Lower lobe of right lung (tissue), 2 donors: ENCODE data around the gene SURF2. TPM values are rescaled to one million over a fixed set of nuclear protein-coding genes. Genes with fewer than 3 reads are reported as not detected.

Source experiments
- ATAC-seq, 2 donors: fragments of 200-7000 bp; cut with Tn5 transposase; one replicate each; pipeline ENCODE4 v1.9.1; 2020 to 2022; ENCODE audit warnings: mild to moderate bottlenecking in 2 of 2, moderate library complexity in 2 of 2
- DNase-seq: peaks from one replicate; pipeline ENCODE4 v3.0.0-alpha.2; 2020
- H3K27ac ChIP-seq: fragments of 200-600 bp; one replicate; pipeline ENCODE4 v1.8.0; 2022
- H3K27me3 ChIP-seq: fragments of 200-600 bp; one replicate; pipeline ENCODE4 v1.8.0; 2022; ENCODE audit warnings: low read depth
- H3K36me3 ChIP-seq: fragments of 200-600 bp; one replicate; pipeline ENCODE4 v1.8.0; 2022; ENCODE audit warnings: mild to moderate bottlenecking
- H3K4me1 ChIP-seq: fragments of 200-600 bp; one replicate; pipeline ENCODE4 v1.8.0; 2022
- H3K4me3 ChIP-seq: fragments of 200-600 bp; one replicate; pipeline ENCODE4 v1.8.0; 2022; ENCODE audit warnings: mild to moderate bottlenecking
- H3K9me3 ChIP-seq: fragments of 200-600 bp; one replicate; pipeline ENCODE4 v1.8.0; 2022
- intact Hi-C: fragments of 100-400 bp; cut with DNase I; formaldehyde crosslinking; loops from one replicate; pipeline ENCODE4 v1.11.0; 2022
- total RNA-seq: library from RNA; stranded (reverse); fragmentation: NEBNext Ultra II Directional; extraction: Animal tissue kit (Norgen Biotek cat#: 25700); gene quantifications from one replicate; pipeline ENCODE4 v1.2.1, GENCODE V29; 2021
- TF ChIP-seq, protein P1 (sequence below): fragments of 200-600 bp; IDR thresholded peaks from one replicate; pipeline ENCODE4 v1.8.0; 2022; ENCODE audit warnings: antibody characterized with exemption, mild to moderate bottlenecking
- donor health status: DM: no; HTN: yes; CAD: no; lungs with severe emphysema.

SURF2 gene
- total RNA-seq, 1 donor from 2014 or later, result 15.2 TPM

DNA sequence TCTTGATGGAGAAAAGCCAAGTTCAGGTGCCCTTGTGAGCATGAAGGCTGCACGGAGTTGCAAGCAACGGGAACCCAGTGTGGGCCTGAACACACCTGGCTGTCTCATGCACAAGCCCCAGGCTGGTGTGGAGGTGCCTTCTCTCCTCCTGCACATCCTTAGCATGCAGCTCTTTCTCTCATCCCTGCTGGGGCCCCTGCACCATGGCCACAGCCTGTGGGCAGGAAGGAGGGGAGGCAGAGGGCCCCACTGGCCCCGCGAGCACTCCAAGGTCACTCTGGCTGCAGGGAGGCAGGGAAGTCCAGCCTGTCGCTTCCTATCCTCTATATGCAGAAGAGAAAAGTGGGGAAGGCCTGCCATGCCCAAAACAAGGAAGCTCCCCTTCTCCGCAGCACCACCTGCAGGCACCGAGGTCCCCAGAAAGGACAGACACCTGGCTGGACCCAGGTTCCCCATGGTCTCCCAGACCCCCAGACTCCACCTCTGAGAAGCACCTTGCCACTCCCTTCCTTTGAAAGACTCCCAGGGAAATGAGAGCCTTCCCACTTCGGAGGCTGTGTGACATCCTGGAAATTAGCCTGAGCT is 38.4 kb downstream of the SURF2 start:
- Histone ChIP-seq H3K27ac (no peak overlapping the region), H3K36me3 (no peaks in the 10 kb centered on the region), H3K4me3 (no peak overlapping the region), H3K27me3 (peaks cover 9% of the 10 kb centered on the region), H3K9me3 (no peaks in the 10 kb centered on the region), H3K4me1 (no peaks in the 10 kb centered on the region)
- ATAC-seq, result no peak
- intact Hi-C loops, result no loop called here
- TF ChIP-seq, protein P1, sequence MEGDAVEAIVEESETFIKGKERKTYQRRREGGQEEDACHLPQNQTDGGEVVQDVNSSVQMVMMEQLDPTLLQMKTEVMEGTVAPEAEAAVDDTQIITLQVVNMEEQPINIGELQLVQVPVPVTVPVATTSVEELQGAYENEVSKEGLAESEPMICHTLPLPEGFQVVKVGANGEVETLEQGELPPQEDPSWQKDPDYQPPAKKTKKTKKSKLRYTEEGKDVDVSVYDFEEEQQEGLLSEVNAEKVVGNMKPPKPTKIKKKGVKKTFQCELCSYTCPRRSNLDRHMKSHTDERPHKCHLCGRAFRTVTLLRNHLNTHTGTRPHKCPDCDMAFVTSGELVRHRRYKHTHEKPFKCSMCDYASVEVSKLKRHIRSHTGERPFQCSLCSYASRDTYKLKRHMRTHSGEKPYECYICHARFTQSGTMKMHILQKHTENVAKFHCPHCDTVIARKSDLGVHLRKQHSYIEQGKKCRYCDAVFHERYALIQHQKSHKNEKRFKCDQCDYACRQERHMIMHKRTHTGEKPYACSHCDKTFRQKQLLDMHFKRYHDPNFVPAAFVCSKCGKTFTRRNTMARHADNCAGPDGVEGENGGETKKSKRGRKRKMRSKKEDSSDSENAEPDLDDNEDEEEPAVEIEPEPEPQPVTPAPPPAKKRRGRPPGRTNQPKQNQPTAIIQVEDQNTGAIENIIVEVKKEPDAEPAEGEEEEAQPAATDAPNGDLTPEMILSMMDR, result no peak
- no peak for DNase-seq

DNA sequence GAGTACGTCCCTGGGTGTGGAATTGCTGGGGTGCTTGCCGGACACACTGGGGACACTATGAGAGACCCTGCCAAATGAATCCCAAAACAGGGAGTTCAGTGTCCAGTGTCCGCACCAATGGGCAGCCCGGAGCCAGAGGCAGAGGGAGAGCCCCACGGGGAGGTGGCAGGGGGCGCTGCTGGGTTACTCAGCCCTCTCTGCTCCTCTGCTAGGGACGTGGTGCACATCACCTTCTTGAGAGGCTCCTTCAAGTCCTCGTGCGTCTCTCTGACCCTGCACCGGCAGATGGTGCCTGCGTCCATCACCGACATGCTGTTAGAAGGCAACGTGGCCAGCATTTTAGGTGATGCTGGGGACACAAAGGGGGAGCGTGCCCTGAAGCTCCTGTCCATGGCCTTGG is 40.6 kb downstream of the SURF2 start:
- Histone ChIP-seq H3K4me3 (no peak overlapping the region), H3K4me1 (no peaks in the 10 kb centered on the region), H3K36me3 (no peaks in the 10 kb centered on the region), H3K27me3 (peaks cover 9% of the 10 kb centered on the region), H3K27ac (no peak overlapping the region), H3K9me3 (no peaks in the 10 kb centered on the region)
- TF ChIP-seq, protein P1, result peak; percentile 20
- intact Hi-C loops, result no loop called here
- DNase-seq (no peak), ATAC-seq (no peak)

DNA sequence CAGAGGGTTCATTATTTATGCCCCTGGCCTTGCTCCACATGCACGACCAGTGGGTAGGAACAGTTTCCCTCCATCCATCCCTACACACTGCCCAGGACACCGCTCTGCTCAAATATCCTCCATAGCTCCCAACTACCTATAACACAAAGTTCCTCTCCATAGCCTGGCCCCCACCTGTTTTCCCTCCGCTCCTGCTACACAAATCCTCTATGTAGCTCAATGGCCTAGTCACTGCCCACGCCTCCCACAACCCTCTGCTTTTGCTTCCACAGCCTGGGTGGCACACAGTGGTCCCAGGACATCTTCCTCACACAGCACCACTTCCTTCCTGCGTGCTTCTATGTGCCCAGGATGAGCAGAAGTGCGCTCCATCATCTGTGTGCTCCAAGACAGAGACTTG is 41.0 kb downstream of the SURF2 start:
- H3K27ac ChIP-seq, result no peak overlapping the region
- TF ChIP-seq, protein P1, result no peak
- DNase-seq, result no peak
- H3K27me3 ChIP-seq, result peaks cover 9% of the 10 kb centered on the region
- no peak for ATAC-seq
- intact Hi-C loops, result no loop called here
- no peaks in the 10 kb centered on the region for H3K9me3 ChIP-seq
- H3K4me3 ChIP-seq, result no peak overlapping the region
- H3K36me3 ChIP-seq, result no peaks in the 10 kb centered on the region
- no peaks in the 10 kb centered on the region for H3K4me1 ChIP-seq

DNA sequence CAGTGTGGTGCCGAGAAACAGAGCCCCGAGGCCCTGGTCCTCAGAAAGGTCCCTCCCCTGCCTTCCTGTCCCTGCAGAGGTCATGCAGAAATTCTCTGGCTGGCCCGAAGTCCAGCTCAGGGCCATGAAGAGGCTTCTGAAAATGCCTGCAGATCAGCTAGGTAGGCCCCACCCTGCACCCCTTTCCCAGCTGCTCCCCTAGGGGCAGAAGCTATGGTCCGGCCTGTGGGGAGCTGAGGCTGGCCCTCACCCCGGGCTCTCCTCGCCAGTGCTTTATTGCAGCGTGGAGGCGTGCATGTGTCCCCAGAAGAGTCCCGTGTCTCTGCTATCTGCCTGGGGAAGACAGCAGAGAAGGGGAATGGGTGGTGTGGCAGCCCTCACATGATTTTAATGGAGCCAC is 41.5 kb downstream of the SURF2 start:
- no peak for DNase-seq
- H3K4me1 ChIP-seq, result no peaks in the 10 kb centered on the region
- TF ChIP-seq, protein P1, result no peak
- peaks cover 9% of the 10 kb centered on the region for H3K27me3 ChIP-seq
- intact Hi-C loops, result no loop called here
- no peak overlapping the region for H3K27ac ChIP-seq
- no peaks in the 10 kb centered on the region for H3K9me3 ChIP-seq
- H3K36me3 ChIP-seq, result no peaks in the 10 kb centered on the region
- ATAC-seq, result no peak
- no peak overlapping the region for H3K4me3 ChIP-seq

DNA sequence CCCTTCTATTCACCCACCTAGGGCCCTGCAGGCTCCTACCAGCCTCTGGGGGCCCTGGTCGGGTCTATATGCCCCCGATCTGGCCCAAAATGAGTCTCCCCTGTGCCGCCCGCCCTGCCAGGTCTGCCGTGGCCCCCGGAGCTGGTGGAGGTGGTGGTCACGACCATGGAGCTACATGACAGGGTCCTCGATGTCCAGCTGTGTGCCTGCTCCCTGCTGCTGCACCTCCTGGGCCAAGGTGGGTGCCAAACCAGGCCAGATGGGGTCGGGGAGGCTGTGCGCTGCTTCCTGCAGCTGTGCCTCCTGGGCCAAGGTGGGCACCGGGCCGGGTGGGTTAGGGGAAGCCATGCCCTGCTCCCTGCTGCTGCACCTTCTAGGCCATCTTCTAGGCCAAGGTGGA is 43.9 kb downstream of the SURF2 start:
- no peak for DNase-seq
- peaks cover under 1% of the 10 kb centered on the region for H3K27me3 ChIP-seq
- no peaks in the 10 kb centered on the region for H3K9me3 ChIP-seq
- TF ChIP-seq, protein P1, result no peak
- intact Hi-C loops, result no loop called here
- no peaks in the 10 kb centered on the region for H3K4me1 ChIP-seq
- H3K27ac ChIP-seq, result no peak overlapping the region
- H3K36me3 ChIP-seq, result peaks cover 15% of the 10 kb centered on the region
- no peak overlapping the region for H3K4me3 ChIP-seq
- no peak for ATAC-seq
